Keratinocyte (primary cell): ENCODE measurements around the gene SLC10A3.

ENCODE experiments used
- CTCF ChIP-seq, 3 experiments: IDR thresholded peaks in 1 of 3; conservative IDR thresholded peaks in 1 of 3; optimal IDR thresholded peaks in 1 of 3; 2 replicates in 2 of 3; 3 replicates in 1 of 3; pipeline versions ENCODE3 to v1.5.1; 2011; ENCODE audit warnings: low read length in 3 of 3, mild to moderate bottlenecking in 3 of 3, moderate library complexity in 2 of 3, control low read depth in 1 of 3, inconsistent platforms in 1 of 3; ENCODE audit not compliant: insufficient read depth in 2 of 3; ENCODE audit errors: extremely low read depth in 1 of 3
- EZH2 ChIP-seq: IDR thresholded peaks from one replicate; pipeline ENCODE4 v1.6.1; 2012; ENCODE audit warnings: inconsistent platforms, mild to moderate bottlenecking, low read length, moderate library complexity

GRCh38 chrX:154465601-154466000 is 24.8 kb downstream of the SLC10A3 start:
- TF ChIP-seq CTCF (optimal IDR thresholded peaks at IDR 0.05 in 1 of 3, IDR thresholded peaks at IDR 0.05 in 1 of 3, conservative IDR thresholded peaks at IDR 0.05 in 1 of 3; ENCODE audit: extremely low read depth in 1 of 3, insufficient read depth in 2 of 3, low read length in 3 of 3) (no peak), EZH2 (no peak)
